Measurements from ENCODE around the gene PIAS3.

Gene PIAS3

DNA sequence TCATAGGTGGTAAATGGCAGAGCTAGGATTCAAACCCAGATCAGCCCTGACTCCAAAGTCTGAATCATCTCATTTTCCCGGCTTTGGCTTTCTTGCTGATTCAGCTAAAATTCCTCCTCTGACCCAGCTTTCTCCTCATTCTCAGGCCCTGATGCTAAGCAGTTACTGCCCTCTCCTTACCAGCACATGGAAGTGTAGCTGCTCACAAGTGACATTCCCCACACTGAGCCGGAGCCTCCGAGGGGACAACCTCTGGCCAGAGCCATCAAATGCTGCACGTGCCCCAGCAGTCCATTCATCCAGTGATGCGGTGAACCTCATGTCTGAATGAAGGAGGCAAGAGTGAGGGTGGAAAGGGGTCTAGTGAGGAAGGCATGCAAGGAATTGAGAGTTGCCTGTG, 39.9 kb upstream of the PIAS3 start:
- Histone ChIP-seq H3K36me3 (ENCODE audit: insufficient read depth) (no peaks in the 10 kb centered on the region), H4K20me1 (ENCODE audit: insufficient read depth) (no peaks in the 10 kb centered on the region), H3K27ac (no peak overlapping the region), H3K4me3 (IDR thresholded peaks at IDR 0.05; ENCODE audit: insufficient read depth, low read depth, low read length) (no peak overlapping the region), H3K9ac (no peak overlapping the region), H3K79me2 (ENCODE audit: insufficient read depth, low read depth) (no peaks in the 10 kb centered on the region), H3K27me3 (ENCODE audit: insufficient read depth, low read depth) (no peaks in the 10 kb centered on the region), H2AFZ (ENCODE audit: low read depth) (no peak overlapping the region), H3K4me1 (ENCODE audit: low read depth, poor library complexity, severe bottlenecking) (no peaks in the 10 kb centered on the region), H3K4me2 (no peak overlapping the region)
- TF ChIP-seq CTCF (conservative IDR thresholded peaks at IDR 0.05; ENCODE audit: low read depth, low read length), result no peak

DNA sequence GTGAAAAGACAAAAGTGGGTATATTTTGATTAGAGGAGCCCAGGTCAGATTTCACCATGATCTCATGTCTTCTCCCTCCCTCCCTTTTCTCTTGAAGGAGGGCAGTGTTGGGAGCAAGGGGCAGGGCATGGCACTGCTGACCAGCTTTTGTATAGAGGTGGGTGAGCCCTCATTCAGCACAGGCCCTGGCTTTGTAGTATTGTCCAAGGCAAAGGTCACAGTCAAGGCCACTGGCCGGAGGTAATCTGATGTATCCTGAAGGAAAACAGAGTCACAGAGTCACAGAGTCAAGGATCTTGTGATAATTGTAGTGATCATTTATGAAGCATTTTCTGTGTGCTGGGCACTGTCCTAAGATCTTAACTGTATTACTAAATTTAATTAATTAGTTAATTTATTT, 39.1 kb upstream of the PIAS3 start:
- Histone ChIP-seq H3K9ac (no peak overlapping the region), H3K4me2 (no peak overlapping the region), H3K27ac (no peak overlapping the region), H4K20me1 (ENCODE audit: insufficient read depth) (no peaks in the 10 kb centered on the region), H3K36me3 (ENCODE audit: insufficient read depth) (no peaks in the 10 kb centered on the region), H3K4me3 (IDR thresholded peaks at IDR 0.05; ENCODE audit: insufficient read depth, low read depth, low read length) (no peak overlapping the region), H3K4me1 (ENCODE audit: low read depth, poor library complexity, severe bottlenecking) (no peaks in the 10 kb centered on the region), H3K79me2 (ENCODE audit: insufficient read depth, low read depth) (no peaks in the 10 kb centered on the region), H2AFZ (ENCODE audit: low read depth) (no peak overlapping the region), H3K27me3 (ENCODE audit: insufficient read depth, low read depth) (no peaks in the 10 kb centered on the region)
- TF ChIP-seq CTCF (conservative IDR thresholded peaks at IDR 0.05; ENCODE audit: low read depth, low read length), result no peak

GRCh38 chr1:145895471-145895870, 36.6 kb upstream of the PIAS3 start:
- Histone ChIP-seq H3K36me3 (ENCODE audit: insufficient read depth) (no peaks in the 10 kb centered on the region), H2AFZ (ENCODE audit: low read depth) (no peak overlapping the region), H3K79me2 (ENCODE audit: insufficient read depth, low read depth) (no peaks in the 10 kb centered on the region), H3K4me3 (IDR thresholded peaks at IDR 0.05; ENCODE audit: insufficient read depth, low read depth, low read length) (no peak overlapping the region), H3K4me1 (ENCODE audit: low read depth, poor library complexity, severe bottlenecking) (peaks cover 9% of the 10 kb centered on the region), H3K4me2 (no peak overlapping the region), H4K20me1 (ENCODE audit: insufficient read depth) (no peaks in the 10 kb centered on the region), H3K27me3 (ENCODE audit: insufficient read depth, low read depth) (no peaks in the 10 kb centered on the region), H3K27ac (no peak overlapping the region), H3K9ac (no peak overlapping the region)
- TF ChIP-seq CTCF (conservative IDR thresholded peaks at IDR 0.05; ENCODE audit: low read depth, low read length), result no peak

DNA sequence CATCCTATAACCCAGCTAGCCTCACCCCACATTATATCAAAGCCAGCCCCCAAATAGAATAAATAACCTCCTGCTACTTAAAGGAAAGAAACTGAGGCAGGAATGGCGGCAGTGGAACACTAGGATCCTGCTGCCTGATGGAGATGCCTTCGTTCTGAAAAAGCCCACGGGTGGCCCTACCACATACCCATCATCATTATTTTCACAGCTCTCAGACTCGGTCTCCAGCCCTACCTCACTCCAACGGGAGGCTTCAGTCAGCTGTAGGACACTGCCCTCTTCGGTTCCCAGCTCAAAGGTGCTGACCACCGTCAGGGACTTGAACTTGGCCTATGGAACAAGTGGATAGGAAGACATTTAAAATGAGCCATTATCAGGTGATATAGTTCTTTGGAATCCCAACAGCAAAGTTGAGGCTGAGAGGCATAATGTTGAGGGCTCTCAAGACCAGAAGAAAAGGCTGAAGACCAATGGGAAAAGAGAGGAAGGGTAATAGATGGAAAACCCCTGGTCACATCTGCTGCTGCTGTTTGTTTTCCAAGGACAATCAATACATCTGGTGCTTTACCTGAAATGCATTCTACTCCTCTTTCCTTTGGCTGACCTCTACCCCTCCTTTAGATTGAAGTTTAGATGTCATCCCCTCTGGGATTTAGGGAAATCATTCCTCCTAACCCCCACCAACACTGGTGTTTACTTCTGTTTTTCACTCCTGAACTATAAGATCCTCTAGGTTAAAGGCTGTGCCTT, 34.6 kb upstream of the PIAS3 start:
- Histone ChIP-seq H2AFZ (ENCODE audit: low read depth) (no peak overlapping the region), H3K27me3 (ENCODE audit: insufficient read depth, low read depth) (no peaks in the 10 kb centered on the region), H3K9ac (no peak overlapping the region), H3K36me3 (ENCODE audit: insufficient read depth) (no peaks in the 10 kb centered on the region), H4K20me1 (ENCODE audit: insufficient read depth) (no peaks in the 10 kb centered on the region), H3K4me1 (ENCODE audit: low read depth, poor library complexity, severe bottlenecking) (peaks cover 9% of the 10 kb centered on the region), H3K79me2 (ENCODE audit: insufficient read depth, low read depth) (no peaks in the 10 kb centered on the region), H3K27ac (no peak overlapping the region), H3K4me2 (no peak overlapping the region), H3K4me3 (IDR thresholded peaks at IDR 0.05; ENCODE audit: insufficient read depth, low read depth, low read length) (no peak overlapping the region)
- TF ChIP-seq CTCF (conservative IDR thresholded peaks at IDR 0.05; ENCODE audit: low read depth, low read length), result no peak

Measured in KMS-11 (cell line).